K562 (cell line): Measurements from ENCODE around the gene CD300C. TPM values are rescaled to one million over a fixed set of nuclear protein-coding genes. Genes with fewer than 3 reads are reported as not detected.

Experiments
- ARID2 ChIP-seq: fragments of 450-650 bp; IDR thresholded peaks from 2 replicates; pipeline ENCODE4 v1.6.1; 2017; ENCODE audit warnings: antibody characterized with exemption, mild to moderate bottlenecking
- GABPA ChIP-seq: fragments of 200-800 bp; sonication (Bioruptor generic); conservative IDR thresholded peaks from 2 replicates; pipeline ENCODE4 v1.6.1; 2016; ENCODE audit warnings: low read depth, missing genetic modification characterization, missing compliant biosample characterization
- KDM5B ChIP-seq: fragments of 200-600 bp; sonication (generic); IDR thresholded peaks from 2 replicates; pipeline ENCODE4 v1.6.1; 2012; ENCODE audit warnings: low read depth, mild to moderate bottlenecking, moderate library complexity, low read length, control low read depth, inconsistent platforms; ENCODE audit not compliant: insufficient replicate concordance
- SMARCB1 ChIP-seq: IDR thresholded peaks from 2 replicates; pipeline ENCODE4 v1.6.1; 2011; ENCODE audit warnings: improper control_type of control experiment, low read depth; ENCODE audit not compliant: insufficient read length
- SP1 ChIP-seq: sonication (generic); formaldehyde crosslinking; IDR thresholded peaks from 2 replicates; pipeline ENCODE4 v1.8.1; 2022; ENCODE audit warnings: mild to moderate bottlenecking, missing genetic modification reagents
- SP2 ChIP-seq: IDR thresholded peaks from 2 replicates; pipeline ENCODE4 v1.6.1; 2011; ENCODE audit warnings: mild to moderate bottlenecking, low read depth, low read length, moderate library complexity; ENCODE audit not compliant: poor library complexity, severe bottlenecking; ENCODE audit errors: extremely low read depth
- TARDBP ChIP-seq: fragments of 450-650 bp; IDR thresholded peaks from 2 replicates; pipeline ENCODE4 v1.6.1; 2016
- TRIM28 ChIP-seq: fragments of 450-650 bp; IDR thresholded peaks from 2 replicates; pipeline ENCODE4 v1.6.1; 2017
- ZBED1 ChIP-seq: IDR thresholded peaks from 2 replicates; pipeline ENCODE4 v1.6.1; 2014
- ZBTB11 ChIP-seq, 3 experiments: fragments of 200-800 bp in 1 of 3; fragments of 250-450 bp in 1 of 3; fragments of 450-650 bp in 1 of 3; sonication (Bioruptor Pico) in 1 of 3; sonication (Bioruptor generic) in 1 of 3; formaldehyde crosslinking in 1 of 3; IDR thresholded peaks; 2 replicates each; pipeline versions ENCODE4 v1.6.1 to v1.8.0; 2016 to 2022; ENCODE audit warnings: mild to moderate bottlenecking in 2 of 3, missing genetic modification characterization in 2 of 3, missing compliant biosample characterization in 1 of 3, moderate library complexity in 1 of 3
- ZNF224 ChIP-seq: sonication (generic); formaldehyde crosslinking; IDR thresholded peaks from 2 replicates; pipeline ENCODE4 v1.8.0; 2022; ENCODE audit warnings: mild to moderate bottlenecking, missing genetic modification reagents
- ZNF431 ChIP-seq: sonication (generic); formaldehyde crosslinking; IDR thresholded peaks from 2 replicates; pipeline ENCODE4 v1.8.0; 2022; ENCODE audit warnings: mild to moderate bottlenecking, missing genetic modification reagents
- ZNF449 ChIP-seq: fragments of 250-450 bp; sonication (Bioruptor Pico); IDR thresholded peaks from 2 replicates; pipeline ENCODE4 v1.8.0; 2022; ENCODE audit warnings: moderate library complexity, mild to moderate bottlenecking, inconsistent platforms
- polyA plus RNA-seq, 8 experiments: library from polyadenylated mRNA; depleted of rRNA in 4 of 8; stranded (reverse) in 5 of 8; unstranded in 3 of 8; fragments of >200 nt; fragmentation: Nextera tagmentation in 2 of 8; fragmentation: Illumina TruSeq in 1 of 8; extraction: Ambion mirVana in 2 of 8; extraction: Trizol in 1 of 8; gene quantifications; 2 replicates each; pipeline versions ENCODE4 v1.2.1 to v1.2.3, GENCODE V29; 2011 to 2014; ENCODE audit warnings: inconsistent platforms in 1 of 8, missing spikeins in 1 of 8
- total RNA-seq, 7 experiments: library from RNA; depleted of rRNA in 6 of 7; stranded (reverse); fragments of >200 nt in 6 of 7; fragmentation: Illumina TruSeq in 2 of 7; extraction: Trizol in 2 of 7; gene quantifications; 2 replicates each; pipeline versions ENCODE4 v1.2.1 to v1.2.3, GENCODE V29; 2011 to 2021; ENCODE audit warnings: low replicate concordance in 1 of 7
- TF ChIP-seq, protein P1 (sequence below): fragments of 450-650 bp; IDR thresholded peaks from 2 replicates; pipeline ENCODE4 v1.7.0; 2016; ENCODE audit warnings: borderline replicate concordance

The CD300C gene
- total and polyA plus RNA-seq, 9 of the 15 experiments (the other 6 are each of a cell fraction or from before 2014, with no cell fraction given), result 0.04 to 0.16 (median 0.07) TPM; not detected in 6

GRCh38 chr17:74514632-74515334 lies 31.1 kb downstream of the CD300C start (continued):
- 0 out of 6 replicates have a peak, but pooled peaks of 1 of the 3 experiments have one; percentile 24 for TF ChIP-seq ZBTB11 (CRISPR knock-in tag; IDR thresholded peaks at IDR 0.05)
- TF ChIP-seq ARID2, result no peak
- no peak for TF ChIP-seq KDM5B
- TF ChIP-seq ZNF431 (CRISPR knock-in tag), result 0 out of 2 replicates have a peak, but pooled peaks have one; percentile 3
- TF ChIP-seq ZNF449 (CRISPR knock-in tag), result no peak
- peak; percentile 60; the same call in 1 of the 2 replicates for TF ChIP-seq TARDBP
- no peak for TF ChIP-seq ZNF224 (CRISPR knock-in tag)
- TF ChIP-seq SMARCB1, result no peak
- no peak for TF ChIP-seq TRIM28
- TF ChIP-seq, protein P1, sequence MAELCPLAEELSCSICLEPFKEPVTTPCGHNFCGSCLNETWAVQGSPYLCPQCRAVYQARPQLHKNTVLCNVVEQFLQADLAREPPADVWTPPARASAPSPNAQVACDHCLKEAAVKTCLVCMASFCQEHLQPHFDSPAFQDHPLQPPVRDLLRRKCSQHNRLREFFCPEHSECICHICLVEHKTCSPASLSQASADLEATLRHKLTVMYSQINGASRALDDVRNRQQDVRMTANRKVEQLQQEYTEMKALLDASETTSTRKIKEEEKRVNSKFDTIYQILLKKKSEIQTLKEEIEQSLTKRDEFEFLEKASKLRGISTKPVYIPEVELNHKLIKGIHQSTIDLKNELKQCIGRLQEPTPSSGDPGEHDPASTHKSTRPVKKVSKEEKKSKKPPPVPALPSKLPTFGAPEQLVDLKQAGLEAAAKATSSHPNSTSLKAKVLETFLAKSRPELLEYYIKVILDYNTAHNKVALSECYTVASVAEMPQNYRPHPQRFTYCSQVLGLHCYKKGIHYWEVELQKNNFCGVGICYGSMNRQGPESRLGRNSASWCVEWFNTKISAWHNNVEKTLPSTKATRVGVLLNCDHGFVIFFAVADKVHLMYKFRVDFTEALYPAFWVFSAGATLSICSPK, result peak; percentile 82; the same call in 1 of the 2 replicates
- 0 out of 2 replicates have a peak, but pooled peaks have one; percentile 24 for TF ChIP-seq GABPA (tag)
- TF ChIP-seq SP2, result no peak
- peak; percentile 80; the same call in 1 of the 2 replicates for TF ChIP-seq SP1
- TF ChIP-seq ZBED1, result no peak
